Nephron progenitor cell (in vitro differentiated cells): ENCODE measurements around the gene CD300LD.

ENCODE experiments used
- DNase-seq: peaks from one replicate; pipeline ENCODE4 v3.0.0; 2021
- H3K27ac Mint-ChIP-seq: 2 replicates; pipeline ENCODE4 v1.8.0; 2021; ENCODE audit warnings: mild to moderate bottlenecking, moderate library complexity, mixed read lengths
- H3K27me3 Mint-ChIP-seq: 2 replicates; pipeline ENCODE4 v1.8.0; 2021; ENCODE audit warnings: mild to moderate bottlenecking, low read depth, mixed read lengths; ENCODE audit not compliant: poor library complexity
- H3K36me3 Mint-ChIP-seq: 2 replicates; pipeline ENCODE4 v1.8.0; 2021; ENCODE audit warnings: low read depth, mixed read lengths
- H3K4me1 Mint-ChIP-seq: 2 replicates; pipeline ENCODE4 v1.8.0; 2021; ENCODE audit warnings: mixed read lengths
- H3K4me3 Mint-ChIP-seq: 2 replicates; pipeline ENCODE4 v1.8.0; 2021; ENCODE audit warnings: mild to moderate bottlenecking, moderate library complexity, mixed read lengths
- H3K9me3 Mint-ChIP-seq: 2 replicates; pipeline ENCODE4 v1.8.0; 2021; ENCODE audit warnings: mild to moderate bottlenecking, moderate library complexity, mixed read lengths
- TF ChIP-seq, protein P1 (sequence below): fragments of 200-600 bp; sonication (generic); IDR thresholded peaks from 2 replicates; pipeline ENCODE4 v1.5.0; 2021; ENCODE audit warnings: antibody characterized with exemption

Gene CD300LD

DNA sequence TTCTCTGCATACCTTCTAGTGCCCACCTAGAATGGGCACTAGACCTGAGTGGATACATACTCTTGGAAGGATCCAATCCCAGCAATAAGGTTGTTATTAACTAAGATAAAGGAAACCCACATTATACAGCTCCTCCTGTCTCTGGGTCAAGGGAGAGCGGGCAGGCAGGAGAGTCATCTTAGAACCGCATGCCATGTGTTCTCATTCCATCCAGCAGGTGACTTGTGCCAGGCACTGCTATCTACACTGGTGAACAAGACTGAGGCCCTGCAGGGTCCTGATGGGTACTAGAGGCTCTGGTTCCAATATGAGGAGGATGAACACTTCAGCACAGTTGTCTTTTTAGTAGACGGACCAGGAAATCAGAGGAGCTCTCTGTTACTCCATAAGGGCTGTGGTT lies 18.9 kb downstream of the CD300LD start:
- Mint-ChIP-seq H3K27ac (no peak overlapping the region), H3K4me1 (no peaks in the 10 kb centered on the region), H3K27me3 (peaks cover 59% of the 10 kb centered on the region), H3K4me3 (no peak overlapping the region), H3K9me3 (no peaks in the 10 kb centered on the region), H3K36me3 (no peaks in the 10 kb centered on the region)
- TF ChIP-seq, protein P1, sequence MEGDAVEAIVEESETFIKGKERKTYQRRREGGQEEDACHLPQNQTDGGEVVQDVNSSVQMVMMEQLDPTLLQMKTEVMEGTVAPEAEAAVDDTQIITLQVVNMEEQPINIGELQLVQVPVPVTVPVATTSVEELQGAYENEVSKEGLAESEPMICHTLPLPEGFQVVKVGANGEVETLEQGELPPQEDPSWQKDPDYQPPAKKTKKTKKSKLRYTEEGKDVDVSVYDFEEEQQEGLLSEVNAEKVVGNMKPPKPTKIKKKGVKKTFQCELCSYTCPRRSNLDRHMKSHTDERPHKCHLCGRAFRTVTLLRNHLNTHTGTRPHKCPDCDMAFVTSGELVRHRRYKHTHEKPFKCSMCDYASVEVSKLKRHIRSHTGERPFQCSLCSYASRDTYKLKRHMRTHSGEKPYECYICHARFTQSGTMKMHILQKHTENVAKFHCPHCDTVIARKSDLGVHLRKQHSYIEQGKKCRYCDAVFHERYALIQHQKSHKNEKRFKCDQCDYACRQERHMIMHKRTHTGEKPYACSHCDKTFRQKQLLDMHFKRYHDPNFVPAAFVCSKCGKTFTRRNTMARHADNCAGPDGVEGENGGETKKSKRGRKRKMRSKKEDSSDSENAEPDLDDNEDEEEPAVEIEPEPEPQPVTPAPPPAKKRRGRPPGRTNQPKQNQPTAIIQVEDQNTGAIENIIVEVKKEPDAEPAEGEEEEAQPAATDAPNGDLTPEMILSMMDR, result no peak
- no peak for DNase-seq

DNA sequence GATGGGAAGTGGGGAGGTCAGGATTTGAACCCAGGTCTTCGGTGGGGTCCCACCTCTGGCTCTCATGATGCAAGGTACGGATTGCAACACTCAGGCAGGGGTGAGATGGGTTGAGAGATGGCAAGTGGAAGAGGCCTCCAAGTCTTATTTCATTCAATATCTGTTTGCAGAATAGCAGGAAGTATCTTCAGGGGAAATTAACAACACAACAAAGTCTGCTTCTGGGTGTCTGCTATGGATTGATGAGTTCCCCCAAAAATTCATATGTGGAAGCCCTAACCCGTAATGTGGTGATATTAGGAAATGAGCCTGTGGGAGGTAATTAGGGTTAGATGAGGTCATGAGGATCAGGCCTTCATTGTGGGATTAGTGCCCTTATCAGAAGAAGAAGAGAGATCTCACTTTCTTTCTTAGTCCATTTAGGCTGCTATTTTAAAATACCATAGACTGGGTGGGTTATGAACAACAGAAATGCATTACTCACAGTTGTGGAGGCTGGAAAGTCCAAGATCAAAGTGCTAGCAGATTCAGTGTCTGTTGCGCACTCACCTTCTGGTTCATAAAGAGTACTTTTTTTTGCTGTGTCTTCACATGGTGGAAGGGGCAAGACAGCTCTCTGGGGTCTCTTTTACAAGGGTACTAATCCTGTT lies 20.3 kb downstream of the CD300LD start:
- TF ChIP-seq, protein P1, result no peak
- no peaks in the 10 kb centered on the region for H3K9me3 Mint-ChIP-seq
- no peak overlapping the region for H3K27ac Mint-ChIP-seq
- peaks cover 56% of the 10 kb centered on the region for H3K27me3 Mint-ChIP-seq
- H3K36me3 Mint-ChIP-seq, result no peaks in the 10 kb centered on the region
- no peaks in the 10 kb centered on the region for H3K4me1 Mint-ChIP-seq
- no peak overlapping the region for H3K4me3 Mint-ChIP-seq
- no peak for DNase-seq

DNA sequence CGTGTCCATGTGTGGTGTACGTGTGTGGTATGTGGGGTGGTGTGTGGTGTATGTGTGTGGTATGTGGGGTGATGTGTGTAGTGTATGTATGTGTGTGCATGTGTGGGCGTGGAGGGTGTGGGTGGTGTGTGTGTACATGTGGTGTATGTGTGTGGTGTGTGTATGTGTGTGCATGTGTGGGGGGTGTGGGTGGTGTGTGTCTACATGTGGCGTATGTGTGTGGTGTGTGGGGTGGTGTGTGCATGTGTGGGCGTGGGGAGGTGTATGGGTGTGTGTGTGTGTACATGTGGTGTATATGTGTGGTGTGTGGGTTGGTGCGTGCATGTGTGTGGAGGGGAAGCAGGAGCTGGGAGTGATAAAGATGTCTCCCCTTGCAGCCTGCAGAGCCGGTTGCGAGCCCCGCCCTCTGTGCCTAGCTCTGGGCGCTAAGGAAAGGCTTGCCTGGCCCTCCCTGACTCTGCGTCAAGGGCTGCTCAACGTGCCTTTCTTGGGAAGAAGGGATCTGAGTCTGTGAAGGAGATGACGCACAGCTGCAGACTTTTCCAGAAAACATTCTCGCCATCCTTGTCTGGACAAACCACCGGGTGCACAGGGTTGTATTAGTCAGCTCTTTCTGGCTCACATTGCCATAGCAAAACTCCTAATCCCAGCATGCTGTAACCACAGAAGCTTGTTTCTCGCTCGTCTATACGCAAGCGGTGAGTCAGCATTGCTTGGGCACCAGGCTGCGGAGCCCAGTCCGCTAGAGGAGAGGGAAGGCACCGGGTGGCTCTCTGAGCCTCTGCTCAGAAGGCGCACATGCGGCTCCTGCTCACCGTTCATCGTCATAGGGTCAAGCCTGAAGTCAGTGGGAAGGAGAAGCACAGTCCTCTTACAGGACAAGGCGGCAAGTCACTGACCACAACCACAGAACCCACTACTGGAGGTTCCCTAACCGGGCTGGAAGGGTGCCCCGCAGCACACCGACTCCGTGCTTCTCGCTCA lies 22.8 kb downstream of the CD300LD start:
- Mint-ChIP-seq H3K27ac (peak overlapping the region; percentile 6), H3K4me1 (no peaks in the 10 kb centered on the region), H3K36me3 (no peaks in the 10 kb centered on the region), H3K4me3 (no peak overlapping the region), H3K27me3 (peaks cover 55% of the 10 kb centered on the region), H3K9me3 (no peaks in the 10 kb centered on the region)
- TF ChIP-seq, protein P1, result no peak
- DNase-seq, result no peak

DNA sequence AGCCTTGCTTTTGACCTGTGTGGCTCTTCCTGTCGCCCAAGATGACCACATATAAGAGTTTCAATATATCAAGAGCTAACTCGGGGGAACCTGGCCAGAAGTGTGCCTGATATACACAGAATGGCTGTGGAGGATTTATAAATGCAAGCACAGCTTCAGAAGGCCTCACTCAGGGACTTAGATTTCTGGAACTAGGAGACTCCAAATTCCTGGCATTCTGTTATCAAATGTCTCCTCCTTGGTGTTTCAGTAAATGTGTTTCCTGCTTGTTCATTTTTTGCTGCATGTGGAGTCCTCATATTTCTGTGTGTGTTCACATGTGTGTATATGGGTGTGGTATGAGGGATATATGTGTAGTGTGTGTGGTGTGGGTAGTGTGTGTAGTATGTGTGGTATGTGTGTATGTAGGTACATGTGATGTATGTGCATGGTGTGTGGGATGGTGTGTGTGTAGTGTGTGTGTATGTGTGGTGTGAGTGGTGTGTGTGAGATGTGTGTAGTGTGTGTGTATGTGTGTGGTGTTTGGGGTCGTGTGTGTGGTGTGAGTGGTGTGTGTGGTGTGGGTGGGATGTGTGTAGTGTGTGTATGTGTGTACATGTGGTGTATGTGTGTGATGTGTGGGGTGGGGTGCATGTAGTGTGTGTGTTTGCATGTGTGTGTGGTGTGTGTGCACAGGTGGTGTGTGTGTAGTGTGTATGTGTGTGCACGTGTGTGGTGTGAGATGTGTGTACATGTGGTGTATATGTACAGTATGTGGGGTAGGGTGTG lies 23.8 kb downstream of the CD300LD start:
- Mint-ChIP-seq H3K36me3 (no peaks in the 10 kb centered on the region), H3K9me3 (no peaks in the 10 kb centered on the region), H3K4me1 (no peaks in the 10 kb centered on the region), H3K27me3 (peaks cover 49% of the 10 kb centered on the region), H3K4me3 (no peak overlapping the region), H3K27ac (peak overlapping the region; percentile 6)
- TF ChIP-seq, protein P1, result no peak
- DNase-seq, result no peak

DNA sequence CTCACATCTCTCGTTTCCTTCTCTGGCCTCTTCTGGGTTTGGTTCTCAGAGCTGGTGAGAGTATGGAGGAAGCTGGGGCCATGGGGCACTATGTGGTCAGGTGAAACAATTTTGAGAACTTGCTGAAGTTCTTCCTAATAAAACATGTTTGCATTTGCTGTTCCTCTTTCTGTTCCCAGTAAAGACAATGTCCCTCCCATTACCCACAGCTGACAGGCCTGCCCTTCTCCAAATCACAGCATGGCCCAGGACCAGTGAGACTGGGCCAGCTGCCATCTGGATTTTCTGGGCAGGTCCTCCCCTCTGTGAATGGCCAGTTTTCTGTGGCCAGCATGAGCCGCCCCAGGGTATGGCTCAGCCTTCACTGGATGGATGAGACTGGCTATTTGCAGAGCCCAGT lies 24.7 kb downstream of the CD300LD start, which contains the start of gene CD300H:
Gene CD300H (minus strand): TSS at position 113 of the 400 bp plus-strand sequence.
- Mint-ChIP-seq H3K4me1 (no peaks in the 10 kb centered on the region), H3K27ac (no peak within 1 kb of the TSS), H3K36me3 (no peaks in the 10 kb centered on the region), H3K4me3 (no peak within 1 kb of the TSS), H3K9me3 (no peaks in the 10 kb centered on the region), H3K27me3 (peaks cover 41% of the 10 kb centered on the region)
- DNase-seq, result no peak
- TF ChIP-seq, protein P1, result no peak
